Measurements from ENCODE around the gene KCNMB4. TPM values are rescaled to one million over a fixed set of nuclear protein-coding genes. Genes with fewer than 3 reads are reported as not detected.
A peak's percentile ranks its signal among the peaks of the same experiment; 100 is the strongest.

Gene KCNMB4
- total and polyA plus RNA-seq, 2 of the 4 experiments (the other 2 are of a cell fraction) = 0.90 to 1.1 TPM

DNA sequence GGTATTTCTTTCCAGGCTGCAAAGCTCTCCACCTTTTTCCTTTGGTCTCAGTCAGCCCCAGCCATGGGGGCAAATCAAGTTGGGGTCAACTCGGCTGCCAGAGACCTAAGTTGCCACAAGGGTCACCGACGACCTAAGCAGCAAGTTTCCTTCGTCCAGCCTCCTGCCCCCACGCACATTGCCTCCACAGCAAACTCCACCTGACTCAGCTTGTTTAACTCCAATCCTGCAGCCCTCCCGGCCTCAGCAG is 767 bp upstream of the KCNMB4 start:
- no peak overlapping the region for H3K27ac ChIP-seq (ENCODE audit: insufficient read depth, low read length)
- H3K9ac ChIP-seq (ENCODE audit: low read depth, low read length) = no peak overlapping the region
- ChIA-PET POLR2A (ENCODE audit: unreplicated experiment) (no interaction called here), CTCF (no interaction called here)
- no peak overlapping the region for H4K91ac ChIP-seq (ENCODE audit: insufficient read depth, low read depth, low read length)
- H3K56ac ChIP-seq (ENCODE audit: extremely low read depth, insufficient read depth, low read length) = no peak overlapping the region
- no peaks in the 10 kb centered on the region for H3K9me1 ChIP-seq (ENCODE audit: insufficient read depth, low read length)
- H2BK5ac ChIP-seq (ENCODE audit: low read depth, low read length, poor library complexity, severe bottlenecking) = no peak overlapping the region
- H3K14ac ChIP-seq (replicated peaks; ENCODE audit: low read depth, low read length) = no peak overlapping the region
- H3K4me1 ChIP-seq (ENCODE audit: control insufficient read depth, insufficient read depth, low read length) = peaks cover 3% of the 10 kb centered on the region; the same call in 1 of the 2 replicates
- H3K9me3 ChIP-seq (ENCODE audit: control insufficient read depth, insufficient read depth, low read length) = no peaks in the 10 kb centered on the region
- no CpG with 5 or more reads among the region's 6 CpGs for WGBS, 2 experiments (ENCODE audit: extremely low coverage in 2 of 2, insufficient read length in 1 of 2)
- peak overlapping the region; percentile 85 for H3K4me3 ChIP-seq (ENCODE audit: insufficient read depth, low read depth, low read length)
- BruUV-seq (replicated peaks) = no TSS peak
- peak overlapping the region; percentile 85 for H2AFZ ChIP-seq (replicated peaks; ENCODE audit: low read length, poor library complexity)
- intact Hi-C loops (cut with micrococcal nuclease) (loop anchor here (5.0 kb wide), 1 partner anchor 378 kb away; no protein-coding TSS in a partner anchor), dilution Hi-C loops (cut with HindIII; ENCODE audit: low sequenced_read_pairs, unreplicated experiment) (no loop called here), in situ Hi-C loops (cut with MboI; ENCODE audit: low sequenced_read_pairs) (no loop called here)
- H2BK120ac ChIP-seq (ENCODE audit: low read depth, low read length) = no peak overlapping the region
- H4K5ac ChIP-seq (ENCODE audit: low read depth, low read length) = no peak overlapping the region
- no peak overlapping the region for H2AK9ac ChIP-seq (replicated peaks; ENCODE audit: low read depth, low read length, poor library complexity)
- no peaks in the 10 kb centered on the region for H3K36me3 ChIP-seq (ENCODE audit: control insufficient read depth, insufficient read depth, low read length)
- no peak overlapping the region for H3K23ac ChIP-seq (ENCODE audit: low read depth, low read length)
- H3K4me2 ChIP-seq (ENCODE audit: low read depth, low read length) = peak overlapping the region; percentile 66
- no peaks in the 10 kb centered on the region for H4K20me1 ChIP-seq (ENCODE audit: insufficient read depth, low read length)
- DNase-seq (no peak), ATAC-seq (ENCODE audit: low read depth) (no peak)
- H3K18ac ChIP-seq (ENCODE audit: low read depth, low read length) = no peak overlapping the region
- H2BK20ac ChIP-seq (ENCODE audit: low read depth, low read length) = no peak overlapping the region
- no peak for TF ChIP-seq NFE2L2 (IDR thresholded peaks at IDR 0.05; ENCODE audit: low read depth, low read length)
- no peak for TF ChIP-seq SMC3 (IDR thresholded peaks at IDR 0.05; ENCODE audit: low read depth, low read length)
- no peak for TF ChIP-seq MAZ (IDR thresholded peaks at IDR 0.05; ENCODE audit: borderline replicate concordance, low read depth, low read length)
- TF ChIP-seq, protein P1, sequence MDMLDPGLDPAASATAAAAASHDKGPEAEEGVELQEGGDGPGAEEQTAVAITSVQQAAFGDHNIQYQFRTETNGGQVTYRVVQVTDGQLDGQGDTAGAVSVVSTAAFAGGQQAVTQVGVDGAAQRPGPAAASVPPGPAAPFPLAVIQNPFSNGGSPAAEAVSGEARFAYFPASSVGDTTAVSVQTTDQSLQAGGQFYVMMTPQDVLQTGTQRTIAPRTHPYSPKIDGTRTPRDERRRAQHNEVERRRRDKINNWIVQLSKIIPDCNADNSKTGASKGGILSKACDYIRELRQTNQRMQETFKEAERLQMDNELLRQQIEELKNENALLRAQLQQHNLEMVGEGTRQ (IDR thresholded peaks at IDR 0.05; ENCODE audit: low read depth, low read length) = no peak
- no peak for TF ChIP-seq RCOR1 (IDR thresholded peaks at IDR 0.05; ENCODE audit: insufficient replicate concordance, low read length)
- TF ChIP-seq POLR2A (IDR thresholded peaks at IDR 0.05; ENCODE audit: low read depth, low read length) = no peak
- no peak for TF ChIP-seq FOS (IDR thresholded peaks at IDR 0.05; ENCODE audit: low read depth, low read length)
- no peak overlapping the region for H2AK5ac ChIP-seq (ENCODE audit: low read depth, low read length)
- H3K79me1 ChIP-seq (ENCODE audit: low read depth in 1 of 2, low read length in 2 of 2) = no peaks in the 10 kb centered on the region
- no peak overlapping the region for H3K4ac ChIP-seq (ENCODE audit: low read depth, low read length)
- no peak overlapping the region for H4K8ac ChIP-seq (ENCODE audit: low read depth in 2 of 2, low read length in 2 of 2)
- no peak overlapping the region for H2BK15ac ChIP-seq (ENCODE audit: low read depth, low read length)
- peaks cover 15% of the 10 kb centered on the region; the same call in 1 of the 2 replicates for H3K27me3 ChIP-seq (ENCODE audit: control insufficient read depth, insufficient read depth, low read length)
